Upper lobe of left lung (tissue), 4 donors: ENCODE measurements around the gene CCNB1.
"Not testable (repeated sequence)": the region's sequence is repeated elsewhere in the genome, so short reads cannot be mapped to it uniquely, and the experiment has no call there.

Source experiments
- CTCF ChIP-seq, 6 experiments: fragments of 450-650 bp in 4 of 6; fragments of 200-600 bp in 2 of 6; sonication (generic) in 2 of 6; IDR thresholded peaks; one replicate each; pipeline ENCODE4 v1.5.1; 2016 to 2019; ENCODE audit warnings: antibody characterized with exemption in 6 of 6
- EP300 ChIP-seq, 4 donors: sonication (generic); formaldehyde crosslinking; IDR thresholded peaks; one replicate each; pipeline ENCODE4 v1.5.1; 2017; ENCODE audit warnings: antibody characterized with exemption in 4 of 4, control low read depth in 2 of 4
- POLR2A ChIP-seq, 4 donors: fragments of 450-650 bp; IDR thresholded peaks; one replicate each; pipeline ENCODE4 v1.5.1; 2016 to 2017; ENCODE audit warnings: antibody characterized with exemption in 4 of 4, mild to moderate bottlenecking in 2 of 4
- POLR2AphosphoS5 ChIP-seq, 2 donors: sonication (generic); formaldehyde crosslinking; IDR thresholded peaks; one replicate each; pipeline ENCODE4 v1.5.1; 2017; ENCODE audit warnings: antibody characterized with exemption in 2 of 2

- TF ChIP-seq CTCF, POLR2A, POLR2AphosphoS5, EP300 (IDR thresholded peaks at IDR 0.05): not testable (repeated sequence)
These were observed 53.9 kb downstream of the CCNB1 start for GRCh38 chr5:69220833-69221232.
